Heart right ventricle (tissue), 16 donors: ENCODE measurements around the gene SMR3B. TPM values are rescaled to one million over a fixed set of nuclear protein-coding genes. Genes with fewer than 3 reads are reported as not detected.

Experiments
- ATAC-seq, 8 donors: fragments of 200-7000 bp; cut with Tn5 transposase; one replicate each; pipeline ENCODE4 v1.9.1; 2020; ENCODE audit warnings: mild to moderate bottlenecking in 8 of 8, moderate library complexity in 8 of 8, moderate number of reproducible peaks in 1 of 8
- DNase-seq, 2 donors: peaks; one replicate each; pipeline ENCODE4 v3.0.0-alpha.2; 2020
- H3K27ac ChIP-seq, 10 donors: fragments of 200-600 bp; sonication (generic) in 2 of 10; one replicate each; pipeline versions ENCODE4 v1.5.0 to v1.8.0; 2020 to 2022; ENCODE audit warnings: mild to moderate bottlenecking in 3 of 10
- H3K27me3 ChIP-seq, 7 donors: fragments of 200-600 bp; one replicate each; pipeline ENCODE4 v1.8.0; 2021 to 2022; ENCODE audit warnings: mild to moderate bottlenecking in 2 of 7
- H3K36me3 ChIP-seq, 9 donors: fragments of 200-600 bp; sonication (generic) in 1 of 9; one replicate each; pipeline versions ENCODE4 v1.5.0 to v1.8.0; 2020 to 2022; ENCODE audit warnings: mild to moderate bottlenecking in 2 of 9
- H3K4me1 ChIP-seq, 9 donors: fragments of 200-600 bp; sonication (generic) in 1 of 9; one replicate each; pipeline versions ENCODE4 v1.5.0 to v1.8.0; 2020 to 2022; ENCODE audit warnings: mild to moderate bottlenecking in 4 of 9
- H3K4me3 ChIP-seq, 10 donors: fragments of 200-600 bp; sonication (generic) in 2 of 10; one replicate each; pipeline versions ENCODE4 v1.5.0 to v1.8.0; 2020 to 2022; ENCODE audit warnings: mild to moderate bottlenecking in 7 of 10, moderate library complexity in 2 of 10
- H3K9me3 ChIP-seq, 11 donors: fragments of 200-600 bp in 10 of 11; sonication (generic) in 2 of 11; one replicate each; pipeline versions ENCODE4 v1.5.0 to v1.8.0; 2013 to 2022; ENCODE audit warnings: mild to moderate bottlenecking in 2 of 11, control low read depth in 1 of 11, moderate library complexity in 1 of 11
- WGBS, 2 donors: extraction: QIAGEN DNeasy Blood & Tissue Kit; methylation state at CpG; one replicate each; pipeline ENCODE4 v1.1.7; 2013; ENCODE audit warnings: inconsistent platforms in 1 of 2; 5-methylcytosine and 5-hydroxymethylcytosine counted together
- intact Hi-C, 10 donors: fragments of 100-400 bp; cut with DNase I; formaldehyde crosslinking; loops; one replicate each; pipeline versions ENCODE4 v1.11.1 to v1.14.2; 2022
- polyA plus RNA-seq, 2 donors: library from polyadenylated mRNA; stranded (reverse); fragments of 200-250 nt; gene quantifications; one replicate each; pipeline ENCODE4 v1.2.3, GENCODE V29; 2013
- total RNA-seq, 10 donors: library from RNA; stranded (reverse); fragmentation: NEBNext Ultra II Directional in 3 of 10; extraction: Animal tissue kit (Norgen Biotek cat#: 25700) in 3 of 10; gene quantifications; one replicate each; pipeline versions ENCODE4 v1.2.1 to v1.2.4, GENCODE V29; 2021 to 2023
- TF ChIP-seq, protein P1 (sequence below), 9 donors: fragments of 200-600 bp; sonication (generic) in 2 of 9; IDR thresholded peaks; one replicate each; pipeline versions ENCODE4 v1.5.0 to v1.8.0; 2021 to 2022; ENCODE audit warnings: antibody characterized with exemption in 9 of 9, mild to moderate bottlenecking in 5 of 9, moderate library complexity in 1 of 9
- donor health status: Arrhythmogenic right ventricular cardiomyopathy.
- donor health status: ischemic (EF 13 %, LVEDD 7.1; RV severe dilation, severe dysfunction).
- donor health status: healthy with polysubstance abuse.
- donor health status: DM: no; HTN: yes; CAD: no.
- donor health status: DM: no; HTN: no; CAD: no.
- donor health status: ischemic (EF 25% LVEDD 6.9; RV normal size, moderate dysfunction).
- donor health status: ischemic (EF 25% LVEDD 5.7; RV mildly dilated, moderate dysfunction).
- donor health status: healthy.
- donor health status: DM: yes; HTN: yes; CAD: no.
- donor health status: Ischemic cardiomyopathy.
- donor health status: ischemic (EF 35%, LVEDD 5.7; RV mildly dilated, moderate dysfunction).
- donor health status: nonischemic (EF 11% LVEDD 7.7; RV severe dilation, severe dysfunction).
- donor health status: DM: yes; HTN: yes; CAD: no.
- donor health status: PGD.
- donor health status: ischemic (EF 29% LVEDD 5.4; RV normal size, mild dysfunction).
- donor health status: nonischemic (EF 23%, LVEDD 6.1; RV moderate dilation, normal function).

SMR3B gene
- total and polyA plus RNA-seq, 12 donors: not detected

DNA sequence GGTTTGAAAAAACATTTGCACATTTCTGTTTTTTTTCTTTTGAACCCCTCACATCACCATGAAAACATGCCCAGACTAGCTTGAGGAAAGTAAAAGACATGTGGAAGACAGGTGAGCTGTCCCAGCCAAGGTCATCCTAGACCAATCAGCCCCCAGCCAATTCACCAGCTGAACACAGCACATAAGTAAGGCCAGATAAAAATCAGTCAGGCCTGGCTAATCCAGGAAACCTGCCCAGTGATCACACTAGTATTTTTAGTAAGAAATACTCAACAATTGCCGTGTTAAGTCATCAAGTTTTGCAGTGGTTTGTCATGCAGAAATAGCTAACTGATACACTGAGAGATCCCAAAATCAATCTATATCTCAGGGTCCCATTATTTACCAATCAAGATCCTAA, 26.7 kb upstream of the SMR3B start:
- Histone ChIP-seq H3K9me3 (peaks cover 0 to 5% (median 0%) of the 10 kb centered on the region in 11 donors), H3K4me1 (no peaks in the 10 kb centered on the region), H3K4me3 (no peak overlapping the region), H3K27me3 (no peaks in the 10 kb centered on the region), H3K36me3 (no peaks in the 10 kb centered on the region), H3K27ac (no peak overlapping the region)
- WGBS, 2 donors: 53 to 59% methylated on average over 1 of the region's 1 CpG
- ATAC-seq (no peak), DNase-seq (no peak)
- intact Hi-C loops: no loop called here
- TF ChIP-seq, protein P1, sequence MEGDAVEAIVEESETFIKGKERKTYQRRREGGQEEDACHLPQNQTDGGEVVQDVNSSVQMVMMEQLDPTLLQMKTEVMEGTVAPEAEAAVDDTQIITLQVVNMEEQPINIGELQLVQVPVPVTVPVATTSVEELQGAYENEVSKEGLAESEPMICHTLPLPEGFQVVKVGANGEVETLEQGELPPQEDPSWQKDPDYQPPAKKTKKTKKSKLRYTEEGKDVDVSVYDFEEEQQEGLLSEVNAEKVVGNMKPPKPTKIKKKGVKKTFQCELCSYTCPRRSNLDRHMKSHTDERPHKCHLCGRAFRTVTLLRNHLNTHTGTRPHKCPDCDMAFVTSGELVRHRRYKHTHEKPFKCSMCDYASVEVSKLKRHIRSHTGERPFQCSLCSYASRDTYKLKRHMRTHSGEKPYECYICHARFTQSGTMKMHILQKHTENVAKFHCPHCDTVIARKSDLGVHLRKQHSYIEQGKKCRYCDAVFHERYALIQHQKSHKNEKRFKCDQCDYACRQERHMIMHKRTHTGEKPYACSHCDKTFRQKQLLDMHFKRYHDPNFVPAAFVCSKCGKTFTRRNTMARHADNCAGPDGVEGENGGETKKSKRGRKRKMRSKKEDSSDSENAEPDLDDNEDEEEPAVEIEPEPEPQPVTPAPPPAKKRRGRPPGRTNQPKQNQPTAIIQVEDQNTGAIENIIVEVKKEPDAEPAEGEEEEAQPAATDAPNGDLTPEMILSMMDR (IDR thresholded peaks at IDR 0.05): no peak

DNA sequence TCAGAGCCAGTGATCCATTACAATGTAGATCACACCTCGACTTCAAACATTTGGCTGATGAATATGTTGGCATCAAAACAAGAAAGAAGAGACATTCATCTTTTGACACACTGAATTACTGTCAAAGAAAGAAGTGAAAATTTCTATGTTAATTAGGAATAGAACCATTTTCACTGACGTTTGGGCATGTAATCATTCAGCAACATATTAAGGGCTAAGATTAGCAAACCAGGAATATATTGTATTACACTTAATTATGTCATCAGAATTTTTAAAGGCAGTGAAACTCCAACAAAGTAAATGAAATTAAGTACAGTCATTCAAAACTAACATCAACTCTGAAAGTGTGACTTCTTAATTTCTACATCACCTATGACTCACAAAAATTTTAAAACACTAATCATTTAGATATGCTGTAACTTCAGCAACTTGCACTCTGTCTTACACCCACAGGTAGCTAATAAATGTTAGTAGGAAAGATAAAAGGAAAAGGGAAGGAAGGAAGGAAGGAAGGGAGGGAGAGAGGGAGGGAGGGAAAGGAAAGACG, 23.7 kb upstream of the SMR3B start:
- no peaks in the 10 kb centered on the region for H3K36me3 ChIP-seq
- no peak overlapping the region for H3K4me3 ChIP-seq
- H3K27me3 ChIP-seq: no peaks in the 10 kb centered on the region
- H3K4me1 ChIP-seq: no peaks in the 10 kb centered on the region
- no peak overlapping the region for H3K27ac ChIP-seq
- ATAC-seq (no peak), DNase-seq (no peak)
- H3K9me3 ChIP-seq: peaks cover 0 to 5% (median 0%) of the 10 kb centered on the region in 11 donors
- intact Hi-C loops: no loop called here
- 40 to 49% methylated on average over 3 of the region's 3 CpGs for WGBS, 2 donors
- TF ChIP-seq, protein P1 (IDR thresholded peaks at IDR 0.05): no peak

DNA sequence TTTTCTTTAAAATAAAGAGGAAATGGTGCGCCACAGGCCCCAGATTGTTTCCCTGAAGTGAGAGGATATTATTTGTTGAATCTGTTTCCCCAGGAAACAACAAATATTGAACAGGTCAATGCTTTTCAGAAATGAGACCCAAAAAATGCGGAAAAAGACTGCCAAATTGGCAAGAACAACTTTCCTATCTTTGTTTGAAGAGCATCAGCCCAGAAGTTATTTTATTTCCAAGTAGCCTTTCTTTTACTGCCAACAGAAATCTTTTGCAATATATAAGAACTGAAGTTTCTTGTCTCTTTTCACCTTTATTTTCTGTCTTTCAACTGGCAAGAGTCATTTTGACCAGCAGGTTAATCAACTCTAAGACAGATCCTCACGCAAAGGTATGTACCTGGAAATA, 22.5 kb upstream of the SMR3B start, which contains the start of gene SMR3A:
SMR3A (plus strand) TSS at position 301 of the 400 bp plus-strand sequence. CDS start 1,356 bp downstream, outside the sequence.
- H3K27ac ChIP-seq: no peak within 1 kb of the TSS
- TF ChIP-seq, protein P1 (IDR thresholded peaks at IDR 0.05): no peak
- DNase-seq (no peak), ATAC-seq (no peak)
- peaks cover 0 to under 1% (median 0%) of the 10 kb centered on the region in 11 donors for H3K9me3 ChIP-seq
- H3K4me3 ChIP-seq: no peak within 1 kb of the TSS
- intact Hi-C loops: no loop called here
- no peaks in the 10 kb centered on the region for H3K27me3 ChIP-seq
- 60 to 77% methylated on average over 3 of the region's 3 CpGs for WGBS, 2 donors
- H3K4me1 ChIP-seq: no peaks in the 10 kb centered on the region
- no peaks in the 10 kb centered on the region for H3K36me3 ChIP-seq

DNA sequence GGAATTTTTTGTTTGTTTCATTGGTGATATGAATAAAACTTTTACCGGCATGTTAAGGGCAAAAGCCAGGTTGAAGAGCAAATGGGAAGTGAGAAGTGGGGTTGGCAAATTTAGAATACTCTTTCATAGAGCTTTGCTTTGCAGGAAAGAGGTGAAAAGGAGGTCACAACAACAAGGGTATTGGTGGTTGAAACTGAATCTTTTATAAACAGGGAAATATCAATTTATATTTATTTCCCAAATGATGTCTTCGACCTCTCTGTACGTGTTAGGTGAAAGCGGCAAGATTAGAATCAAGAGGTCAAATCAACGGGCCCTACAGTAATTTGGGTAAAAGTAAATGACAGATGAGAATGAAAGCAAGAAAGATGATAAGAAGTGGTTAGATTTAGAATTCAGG, 18.9 kb upstream of the SMR3B start:
- WGBS, 2 donors: 82 to 88% methylated on average over 5 of the region's 5 CpGs
- no peaks in the 10 kb centered on the region for H3K4me1 ChIP-seq
- H3K9me3 ChIP-seq: no peaks in the 10 kb centered on the region
- ATAC-seq: no peak
- TF ChIP-seq, protein P1 (IDR thresholded peaks at IDR 0.05): no peak
- intact Hi-C loops: no loop called here
- no peak for DNase-seq
- no peak overlapping the region for H3K27ac ChIP-seq
- H3K36me3 ChIP-seq: no peaks in the 10 kb centered on the region
- H3K27me3 ChIP-seq: no peaks in the 10 kb centered on the region
- no peak overlapping the region for H3K4me3 ChIP-seq
